HepG2 (cell line): ENCODE results near the gene TTLL1.

Experiments
- ARHGAP35 ChIP-seq: sonication (generic); formaldehyde crosslinking; IDR thresholded peaks from 2 replicates; pipeline ENCODE4 v1.9.0; 2022; ENCODE audit warnings: mild to moderate bottlenecking, inconsistent platforms, moderate library complexity, missing genetic modification reagents, borderline replicate concordance
- ARNT ChIP-seq: fragments of 450-650 bp; IDR thresholded peaks from 2 replicates; pipeline ENCODE4 v1.6.1; 2017
- DR1 ChIP-seq: sonication (generic); formaldehyde crosslinking; IDR thresholded peaks from 2 replicates; pipeline ENCODE4 v1.8.0; 2021; ENCODE audit warnings: mild to moderate bottlenecking, missing genetic modification reagents, inconsistent platforms
- JARID2 ChIP-seq: sonication (generic); formaldehyde crosslinking; IDR thresholded peaks from 2 replicates; pipeline ENCODE4 v1.8.1; 2023; ENCODE audit warnings: missing genetic modification reagents, inconsistent platforms; ENCODE audit not compliant: insufficient replicate concordance
- JUND ChIP-seq: sonication (generic); formaldehyde crosslinking; IDR thresholded peaks from 2 replicates; pipeline ENCODE4 v1.8.0; 2022; ENCODE audit warnings: mild to moderate bottlenecking, missing genetic modification reagents
- PHF21A ChIP-seq: sonication (generic); formaldehyde crosslinking; IDR thresholded peaks from 2 replicates; pipeline ENCODE4 v1.5.0; 2020; ENCODE audit warnings: mild to moderate bottlenecking, missing genetic modification reagents
- RELA ChIP-seq: sonication (generic); formaldehyde crosslinking; IDR thresholded peaks from 2 replicates; pipeline ENCODE4 v1.4.0; 2020; ENCODE audit warnings: missing genetic modification reagents
- RXRB ChIP-seq: IDR thresholded peaks from 2 replicates; pipeline ENCODE4 v1.6.1; 2016; ENCODE audit warnings: borderline replicate concordance, missing genetic modification reagents, missing compliant biosample characterization
- SAP130 ChIP-seq: IDR thresholded peaks from 2 replicates; pipeline ENCODE4 v1.6.1; 2016; ENCODE audit warnings: low read depth
- SATB2 ChIP-seq: sonication (generic); formaldehyde crosslinking; IDR thresholded peaks from 2 replicates; pipeline ENCODE4 v1.5.0; 2020; ENCODE audit warnings: missing genetic modification reagents
- SIX4 ChIP-seq: sonication (generic); formaldehyde crosslinking; IDR thresholded peaks from 2 replicates; pipeline ENCODE4 v1.4.0; 2020; ENCODE audit warnings: missing genetic modification reagents
- TF ChIP-seq, protein P1 (sequence below): sonication (generic); formaldehyde crosslinking; IDR thresholded peaks from 2 replicates; pipeline ENCODE4 v1.4.0; 2020; ENCODE audit warnings: missing genetic modification reagents, borderline replicate concordance
- TF ChIP-seq, protein P2 (sequence below): sonication (generic); formaldehyde crosslinking; IDR thresholded peaks from 2 replicates; pipeline ENCODE4 v1.4.0; 2020; ENCODE audit warnings: missing genetic modification reagents
- TF ChIP-seq, protein P3 (sequence below): sonication (generic); formaldehyde crosslinking; IDR thresholded peaks from 2 replicates; pipeline ENCODE4 v1.4.0; 2020; ENCODE audit warnings: mild to moderate bottlenecking, missing genetic modification reagents, borderline replicate concordance

GRCh38 chr22:43008509-43008908 is 80.7 kb downstream of the TTLL1 start:
- no peak for TF ChIP-seq ARHGAP35 (CRISPR knock-in tag)
- TF ChIP-seq ARNT = no peak
- TF ChIP-seq PHF21A (CRISPR knock-in tag) = no peak
- TF ChIP-seq RXRB (CRISPR knock-in tag) = no peak
- TF ChIP-seq SIX4 (CRISPR knock-in tag) = no peak
- TF ChIP-seq SAP130 (CRISPR knock-in tag) = no peak
- TF ChIP-seq, protein P1, sequence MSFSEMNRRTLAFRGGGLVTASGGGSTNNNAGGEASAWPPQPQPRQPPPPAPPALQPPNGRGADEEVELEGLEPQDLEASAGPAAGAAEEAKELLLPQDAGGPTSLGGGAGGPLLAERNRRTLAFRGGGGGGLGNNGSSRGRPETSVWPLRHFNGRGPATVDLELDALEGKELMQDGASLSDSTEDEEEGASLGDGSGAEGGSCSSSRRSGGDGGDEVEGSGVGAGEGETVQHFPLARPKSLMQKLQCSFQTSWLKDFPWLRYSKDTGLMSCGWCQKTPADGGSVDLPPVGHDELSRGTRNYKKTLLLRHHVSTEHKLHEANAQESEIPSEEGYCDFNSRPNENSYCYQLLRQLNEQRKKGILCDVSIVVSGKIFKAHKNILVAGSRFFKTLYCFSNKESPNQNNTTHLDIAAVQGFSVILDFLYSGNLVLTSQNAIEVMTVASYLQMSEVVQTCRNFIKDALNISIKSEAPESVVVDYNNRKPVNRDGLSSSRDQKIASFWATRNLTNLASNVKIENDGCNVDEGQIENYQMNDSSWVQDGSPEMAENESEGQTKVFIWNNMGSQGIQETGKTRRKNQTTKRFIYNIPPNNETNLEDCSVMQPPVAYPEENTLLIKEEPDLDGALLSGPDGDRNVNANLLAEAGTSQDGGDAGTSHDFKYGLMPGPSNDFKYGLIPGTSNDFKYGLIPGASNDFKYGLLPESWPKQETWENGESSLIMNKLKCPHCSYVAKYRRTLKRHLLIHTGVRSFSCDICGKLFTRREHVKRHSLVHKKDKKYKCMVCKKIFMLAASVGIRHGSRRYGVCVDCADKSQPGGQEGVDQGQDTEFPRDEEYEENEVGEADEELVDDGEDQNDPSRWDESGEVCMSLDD (CRISPR knock-in tag) = no peak
- TF ChIP-seq, protein P2, sequence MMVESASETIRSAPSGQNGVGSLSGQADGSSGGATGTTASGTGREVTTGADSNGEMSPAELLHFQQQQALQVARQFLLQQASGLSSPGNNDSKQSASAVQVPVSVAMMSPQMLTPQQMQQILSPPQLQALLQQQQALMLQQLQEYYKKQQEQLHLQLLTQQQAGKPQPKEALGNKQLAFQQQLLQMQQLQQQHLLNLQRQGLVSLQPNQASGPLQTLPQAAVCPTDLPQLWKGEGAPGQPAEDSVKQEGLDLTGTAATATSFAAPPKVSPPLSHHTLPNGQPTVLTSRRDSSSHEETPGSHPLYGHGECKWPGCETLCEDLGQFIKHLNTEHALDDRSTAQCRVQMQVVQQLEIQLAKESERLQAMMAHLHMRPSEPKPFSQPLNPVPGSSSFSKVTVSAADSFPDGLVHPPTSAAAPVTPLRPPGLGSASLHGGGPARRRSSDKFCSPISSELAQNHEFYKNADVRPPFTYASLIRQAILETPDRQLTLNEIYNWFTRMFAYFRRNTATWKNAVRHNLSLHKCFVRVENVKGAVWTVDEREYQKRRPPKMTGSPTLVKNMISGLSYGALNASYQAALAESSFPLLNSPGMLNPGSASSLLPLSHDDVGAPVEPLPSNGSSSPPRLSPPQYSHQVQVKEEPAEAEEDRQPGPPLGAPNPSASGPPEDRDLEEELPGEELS = no peak
- TF ChIP-seq RELA (CRISPR knock-in tag) = no peak
- no peak for TF ChIP-seq SATB2
- TF ChIP-seq JUND (CRISPR knock-in tag) = no peak
- TF ChIP-seq, protein P3, sequence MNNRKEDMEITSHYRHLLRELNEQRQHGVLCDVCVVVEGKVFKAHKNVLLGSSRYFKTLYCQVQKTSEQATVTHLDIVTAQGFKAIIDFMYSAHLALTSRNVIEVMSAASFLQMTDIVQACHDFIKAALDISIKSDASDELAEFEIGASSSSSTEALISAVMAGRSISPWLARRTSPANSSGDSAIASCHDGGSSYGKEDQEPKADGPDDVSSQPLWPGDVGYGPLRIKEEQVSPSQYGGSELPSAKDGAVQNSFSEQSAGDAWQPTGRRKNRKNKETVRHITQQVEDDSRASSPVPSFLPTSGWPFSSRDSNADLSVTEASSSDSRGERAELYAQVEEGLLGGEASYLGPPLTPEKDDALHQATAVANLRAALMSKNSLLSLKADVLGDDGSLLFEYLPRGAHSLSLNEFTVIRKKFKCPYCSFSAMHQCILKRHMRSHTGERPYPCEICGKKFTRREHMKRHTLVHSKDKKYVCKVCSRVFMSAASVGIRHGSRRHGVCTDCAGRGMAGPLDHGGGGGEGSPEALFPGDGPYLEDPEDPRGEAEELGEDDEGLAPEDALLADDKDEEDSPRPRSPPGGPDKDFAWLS = no peak
- TF ChIP-seq JARID2 (CRISPR knock-in tag) = no peak
- TF ChIP-seq DR1 (CRISPR knock-in tag) = no peak
